Hepatocyte (in vitro differentiated cells): ENCODE measurements around the gene TMEM192. TPM values are rescaled to one million over a fixed set of nuclear protein-coding genes. Genes with fewer than 3 reads are reported as not detected.
A peak's percentile ranks its signal among the peaks of the same experiment; 100 is the strongest.

ENCODE experiments used
- DNase-seq: peaks from one replicate; pipeline ENCODE4 v3.0.0-alpha.2; 2016; ENCODE audit warnings: low spot score
- H2AFZ ChIP-seq: fragments of 200-600 bp; sonication (generic); 2 replicates; pipeline ENCODE4 v1.6.0; 2016; ENCODE audit warnings: antibody characterized with exemption, mild to moderate bottlenecking
- H3K27ac ChIP-seq: fragments of 200-600 bp; sonication (generic); 2 replicates; pipeline ENCODE4 v1.5.1; 2016; ENCODE audit warnings: mild to moderate bottlenecking
- H3K27me3 ChIP-seq: fragments of 200-600 bp; sonication (generic); 2 replicates; pipeline ENCODE4 v1.6.1; 2016
- H3K36me3 ChIP-seq: fragments of 200-600 bp; sonication (generic); replicated peaks from 2 replicates; pipeline ENCODE4 v1.5.1; 2016; ENCODE audit warnings: low read depth; ENCODE audit not compliant: insufficient read depth
- H3K4me1 ChIP-seq: fragments of 200-600 bp; sonication (generic); 2 replicates; pipeline ENCODE4 v1.5.1; 2016; ENCODE audit warnings: mild to moderate bottlenecking, moderate library complexity; ENCODE audit not compliant: insufficient read depth
- H3K4me2 ChIP-seq: fragments of 200-600 bp; sonication (generic); 2 replicates; pipeline ENCODE4 v1.6.0; 2016
- H3K4me3 ChIP-seq: fragments of 200-600 bp; sonication (generic); 2 replicates; pipeline ENCODE4 v1.5.1; 2016; ENCODE audit warnings: mild to moderate bottlenecking
- H3K79me2 ChIP-seq: fragments of 200-600 bp; sonication (generic); 2 replicates; pipeline ENCODE4 v1.6.0; 2017; ENCODE audit warnings: mild to moderate bottlenecking
- H3K9me2 ChIP-seq: fragments of 200-600 bp; sonication (generic); replicated peaks from 2 replicates; pipeline ENCODE4 v1.6.0; 2017; ENCODE audit warnings: mild to moderate bottlenecking; ENCODE audit not compliant: insufficient read depth
- H3K9me3 ChIP-seq: fragments of 200-600 bp; sonication (generic); 2 replicates; pipeline ENCODE4 v1.5.1; 2016; ENCODE audit warnings: low read depth, mild to moderate bottlenecking
- H4K20me1 ChIP-seq: fragments of 200-600 bp; sonication (generic); 2 replicates; pipeline ENCODE4 v1.6.0; 2016; ENCODE audit warnings: mild to moderate bottlenecking; ENCODE audit not compliant: insufficient read depth, poor library complexity, severe bottlenecking
- CTCF ChIP-seq: fragments of 200-600 bp; sonication (generic); IDR thresholded peaks from 2 replicates; pipeline ENCODE4 v1.5.1; 2016; ENCODE audit warnings: antibody characterized with exemption, mild to moderate bottlenecking; ENCODE audit not compliant: poor library complexity
- EZH2 ChIP-seq: fragments of 200-600 bp; sonication (generic); IDR thresholded peaks from 2 replicates; pipeline ENCODE4 v1.6.1; 2016; ENCODE audit warnings: antibody characterized with exemption, mild to moderate bottlenecking, borderline replicate concordance
- EZH2phosphoT487 ChIP-seq: fragments of 200-600 bp; sonication (generic); IDR thresholded peaks from one replicate; pipeline ENCODE4 v1.6.1; 2018; ENCODE audit warnings: antibody characterized with exemption, mild to moderate bottlenecking, low read depth, moderate library complexity; ENCODE audit not compliant: unreplicated experiment, severe bottlenecking
- WGBS: methylation state at CpG from one replicate; pipeline ENCODE4 v1.1.6; 2016; ENCODE audit warnings: low lambda C conversion rate; ENCODE audit errors: missing lambda C conversion rate; 5-methylcytosine and 5-hydroxymethylcytosine counted together
- polyA plus RNA-seq: library from polyadenylated mRNA; unstranded; fragments of >200 nt; fragmentation: Nextera tagmentation; extraction: Ambion mirVana; gene quantifications from 2 replicates; pipeline ENCODE4 v1.2.1, GENCODE V29; 2016
- total RNA-seq: library from RNA; depleted of rRNA; stranded (reverse); fragments of >200 nt; gene quantifications from 2 replicates; pipeline ENCODE4 v1.2.3, GENCODE V29; 2014

TMEM192 gene
- 23.3 and 34.7 TPM in 2 replicates for total RNA-seq
- 22.5 and 28.8 TPM in 2 replicates for polyA plus RNA-seq

DNA sequence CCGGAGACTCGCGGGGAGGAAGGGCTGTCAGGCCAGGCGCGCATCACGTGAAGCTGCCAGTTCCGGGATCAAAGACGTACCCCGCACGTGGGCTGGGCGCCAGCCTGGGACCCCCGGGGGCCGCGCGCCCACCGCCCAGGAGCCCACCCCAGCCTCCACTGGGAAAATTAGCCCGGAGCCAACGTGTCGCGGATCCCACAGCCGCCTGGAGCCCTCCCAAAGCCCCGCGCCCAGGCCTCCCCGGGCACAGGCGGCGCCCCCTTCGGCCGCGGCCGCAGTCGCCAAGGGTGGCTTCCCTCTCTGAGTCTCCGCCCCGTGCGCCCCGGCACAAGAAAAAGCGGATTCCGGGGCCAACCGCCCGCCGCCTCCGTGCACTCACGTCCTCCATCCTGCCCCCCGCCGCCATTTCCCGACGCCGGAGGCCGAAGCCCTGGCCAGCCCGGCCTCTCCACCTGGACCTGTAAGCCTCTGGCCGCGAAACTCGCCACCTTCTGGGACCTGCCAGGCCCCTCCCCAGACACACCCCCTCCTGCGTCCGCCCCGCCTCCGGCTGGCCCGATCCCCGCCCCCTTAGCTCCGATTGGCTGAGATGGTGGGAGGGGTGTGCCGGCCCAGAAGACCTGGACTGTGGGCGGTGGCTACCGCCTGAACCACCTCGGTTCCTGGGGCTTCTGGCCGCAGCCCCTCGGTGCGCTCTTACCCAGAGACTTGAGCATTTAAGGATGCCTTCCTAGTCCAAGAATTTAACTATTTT lies at the start of gene TMEM192:
Gene TMEM192 (minus strand): TSS at position 493 of the 754 bp plus-strand sequence. CDS start 87 bp downstream, at position 406.
- H3K9me3 ChIP-seq, result no peaks in the 10 kb centered on the region
- H3K4me1 ChIP-seq, result peaks cover 4% of the 10 kb centered on the region
- 2% methylated on average over 30 of the region's 66 CpGs for WGBS

GRCh38 chr4:165158762-165159161 lies 46.1 kb upstream of the TMEM192 start:
- Histone ChIP-seq H2AFZ (no peak overlapping the region), H3K27ac (no peak overlapping the region), H3K4me3 (no peak overlapping the region), H4K20me1 (no peaks in the 10 kb centered on the region), H3K36me3 (no peaks in the 10 kb centered on the region), H3K27me3 (no peaks in the 10 kb centered on the region), H3K79me2 (no peaks in the 10 kb centered on the region), H3K9me3 (no peaks in the 10 kb centered on the region), H3K4me2 (no peak overlapping the region), H3K4me1 (no peaks in the 10 kb centered on the region), H3K9me2 (no peaks in the 10 kb centered on the region)
- DNase-seq, result no peak
- TF ChIP-seq CTCF (no peak), EZH2 (no peak), EZH2phosphoT487 (no peak)

More for the DNA sequence above, at the start of gene TMEM192:
- H3K4me2 ChIP-seq, result peak within 1 kb of the TSS; percentile 86
- H4K20me1 ChIP-seq, result no peaks in the 10 kb centered on the region
- no peaks in the 10 kb centered on the region for H3K36me3 ChIP-seq
- DNase-seq, result peak; percentile 97
- no peak for TF ChIP-seq EZH2phosphoT487
- TF ChIP-seq CTCF, result peak; percentile 48
- peak within 1 kb of the TSS; percentile 68 for H3K4me3 ChIP-seq
- no peaks in the 10 kb centered on the region for H3K27me3 ChIP-seq
- H3K79me2 ChIP-seq, result peaks cover 18% of the 10 kb centered on the region
- H2AFZ ChIP-seq, result peak within 1 kb of the TSS; percentile 95
- H3K9me2 ChIP-seq, result no peaks in the 10 kb centered on the region
- H3K27ac ChIP-seq, result peak within 1 kb of the TSS; percentile 95

DNA sequence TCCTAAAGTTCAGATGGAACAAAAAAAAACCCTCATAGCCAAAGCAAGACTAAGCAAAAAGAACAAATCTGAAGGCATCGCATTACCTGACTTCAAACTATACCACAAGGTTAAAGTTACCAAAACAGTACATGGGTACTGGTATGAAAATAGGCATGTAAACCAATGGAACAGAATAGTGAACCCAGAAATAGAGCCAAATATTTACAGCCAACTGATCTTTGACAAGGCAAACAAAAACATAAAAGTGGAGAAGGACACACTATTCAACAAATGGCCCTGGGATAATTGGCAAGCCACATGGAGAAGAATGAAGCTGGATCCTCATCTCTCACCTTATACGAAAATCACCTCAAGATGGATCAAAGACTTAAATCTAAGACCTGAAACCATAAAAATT lies 44.2 kb upstream of the TMEM192 start:
- Histone ChIP-seq H2AFZ (no peak overlapping the region), H3K9me3 (no peaks in the 10 kb centered on the region), H3K9me2 (no peaks in the 10 kb centered on the region), H3K27me3 (no peaks in the 10 kb centered on the region), H3K36me3 (no peaks in the 10 kb centered on the region), H3K4me3 (no peak overlapping the region), H3K27ac (no peak overlapping the region), H3K4me2 (no peak overlapping the region), H4K20me1 (no peaks in the 10 kb centered on the region), H3K79me2 (no peaks in the 10 kb centered on the region), H3K4me1 (no peaks in the 10 kb centered on the region)
- no peak for DNase-seq
- WGBS, result 91% methylated on average over 2 of the region's 2 CpGs
- TF ChIP-seq CTCF (no peak), EZH2phosphoT487 (no peak), EZH2 (no peak)
